Progenitor cell of endocrine pancreas (in vitro differentiated cells): ENCODE data around the gene WFDC9. TPM values are rescaled to one million over a fixed set of nuclear protein-coding genes. Genes with fewer than 3 reads are reported as not detected.

Experiments
- DNase-seq: peaks from one replicate; pipeline ENCODE4 v3.0.0; 2021; ENCODE audit warnings: low spot score; ENCODE audit not compliant: unreplicated experiment
- H3K27ac Mint-ChIP-seq: 2 replicates; pipeline ENCODE4 v1.8.0; 2021; ENCODE audit warnings: mild to moderate bottlenecking, moderate library complexity, mixed read lengths
- H3K27me3 Mint-ChIP-seq: 2 replicates; pipeline ENCODE4 v1.8.0; 2021; ENCODE audit warnings: mixed read lengths
- H3K36me3 Mint-ChIP-seq: 2 replicates; pipeline ENCODE4 v1.8.0; 2022; ENCODE audit warnings: mixed read lengths; ENCODE audit not compliant: insufficient read depth
- H3K4me1 Mint-ChIP-seq: 2 replicates; pipeline ENCODE4 v1.8.0; 2021; ENCODE audit warnings: low read depth, mixed read lengths
- H3K4me3 Mint-ChIP-seq: 2 replicates; pipeline ENCODE4 v1.8.0; 2021; ENCODE audit warnings: low read depth, mild to moderate bottlenecking, moderate library complexity, mixed read lengths
- H3K9me3 Mint-ChIP-seq: 2 replicates; pipeline ENCODE4 v1.8.0; 2021; ENCODE audit warnings: low read depth, mixed read lengths
- CTCF ChIP-seq: fragments of 200-600 bp; sonication (generic); IDR thresholded peaks from one replicate; pipeline ENCODE4 v1.5.0; 2021; ENCODE audit warnings: antibody characterized with exemption, mild to moderate bottlenecking; ENCODE audit not compliant: unreplicated experiment
- total RNA-seq: library from RNA; stranded (reverse); gene quantifications from 2 replicates; pipeline ENCODE4 v1.2.1, GENCODE V29; 2021

The WFDC9 gene
- total RNA-seq, 1 donor from 2014 or later, result not detected

- H3K27me3 Mint-ChIP-seq, result no peaks in the 10 kb centered on the region
- H3K36me3 Mint-ChIP-seq, result no peaks in the 10 kb centered on the region
- DNase-seq, result no peak
- H3K27ac Mint-ChIP-seq, result no peak overlapping the region
- no peaks in the 10 kb centered on the region for H3K4me1 Mint-ChIP-seq
- no peak for TF ChIP-seq CTCF
- no peak overlapping the region for H3K4me3 Mint-ChIP-seq
- peaks cover 6% of the 10 kb centered on the region for H3K9me3 Mint-ChIP-seq
These were observed 5.4 kb upstream of the WFDC9 start for GRCh38 chr20:45636513-45636912.

- H3K36me3 Mint-ChIP-seq, result no peaks in the 10 kb centered on the region
- H3K4me3 Mint-ChIP-seq, result no peak overlapping the region
- peaks cover 7% of the 10 kb centered on the region for H3K27me3 Mint-ChIP-seq
- no peak for TF ChIP-seq CTCF
- no peak for DNase-seq
- no peak overlapping the region for H3K27ac Mint-ChIP-seq
- peaks cover under 1% of the 10 kb centered on the region for H3K9me3 Mint-ChIP-seq
- peaks cover 1% of the 10 kb centered on the region for H3K4me1 Mint-ChIP-seq
These were observed 713 bp downstream of the WFDC9 start for GRCh38 chr20:45630371-45630770.

GRCh38 chr20:45629496-45630100, 1.5 kb downstream of the WFDC9 start, which contains the start of gene WFDC10A:
WFDC10A (plus strand) TSS chr20:45629739; CDS start chr20:45629814, 75 bp downstream.
- no peaks in the 10 kb centered on the region for H3K36me3 Mint-ChIP-seq
- no peak within 1 kb of the TSS for H3K27ac Mint-ChIP-seq
- H3K4me3 Mint-ChIP-seq, result no peak within 1 kb of the TSS
- TF ChIP-seq CTCF, result peak; percentile 72
- peaks cover 8% of the 10 kb centered on the region for H3K9me3 Mint-ChIP-seq
- H3K4me1 Mint-ChIP-seq, result peaks cover 1% of the 10 kb centered on the region
- DNase-seq, result no peak
- H3K27me3 Mint-ChIP-seq, result peaks cover 7% of the 10 kb centered on the region

- peaks cover 12% of the 10 kb centered on the region for H3K4me1 Mint-ChIP-seq
- TF ChIP-seq CTCF, result no peak
- peaks cover 10% of the 10 kb centered on the region for H3K9me3 Mint-ChIP-seq
- no peak overlapping the region for H3K27ac Mint-ChIP-seq
- H3K4me3 Mint-ChIP-seq, result no peak overlapping the region
- peaks cover 7% of the 10 kb centered on the region for H3K27me3 Mint-ChIP-seq
- DNase-seq, result no peak
- no peaks in the 10 kb centered on the region for H3K36me3 Mint-ChIP-seq
These were observed 4.5 kb downstream of the WFDC9 start for GRCh38 chr20:45626540-45626939.

GRCh38 chr20:45621593-45621992, 9.5 kb downstream of the WFDC9 start:
- peaks cover 10% of the 10 kb centered on the region for H3K9me3 Mint-ChIP-seq
- H3K27ac Mint-ChIP-seq, result no peak overlapping the region
- TF ChIP-seq CTCF, result no peak
- H3K36me3 Mint-ChIP-seq, result no peaks in the 10 kb centered on the region
- H3K27me3 Mint-ChIP-seq, result no peaks in the 10 kb centered on the region
- peaks cover 14% of the 10 kb centered on the region for H3K4me1 Mint-ChIP-seq
- no peak overlapping the region for H3K4me3 Mint-ChIP-seq
- DNase-seq, result no peak
